AG09319 (cell line): ENCODE results near the gene DCC.

Experiments used
- DNase-seq: peaks from one replicate; pipeline ENCODE4 v3.0.0-alpha.2; 2010; ENCODE audit warnings: low read depth; ENCODE audit errors: extremely low read depth
- CTCF ChIP-seq: IDR thresholded peaks from 2 replicates; pipeline ENCODE4 v1.5.1; 2011; ENCODE audit warnings: low read depth, mild to moderate bottlenecking, inconsistent platforms, low read length, moderate library complexity

DCC gene

GRCh38 chr18:53117851-53118250, 777.9 kb downstream of the DCC start:
- TF ChIP-seq CTCF: no peak
- no peak for DNase-seq

- no peak for DNase-seq
- no peak for TF ChIP-seq CTCF
Observed at GRCh38 chr18:53126210-53126609, 786.2 kb downstream of the DCC start.

- DNase-seq: no peak
- no peak for TF ChIP-seq CTCF
Observed at GRCh38 chr18:53131001-53131400, 791.0 kb downstream of the DCC start.

- no peak for DNase-seq
- no peak for TF ChIP-seq CTCF
Observed at GRCh38 chr18:53134711-53135110, 794.7 kb downstream of the DCC start.

GRCh38 chr18:53135654-53136053, 795.7 kb downstream of the DCC start:
- no peak for DNase-seq
- TF ChIP-seq CTCF: no peak

- no peak for TF ChIP-seq CTCF
- no peak for DNase-seq
Observed at GRCh38 chr18:53139746-53140500, 799.9 kb downstream of the DCC start.

- no peak for DNase-seq
- no peak for TF ChIP-seq CTCF
Observed at GRCh38 chr18:53142005-53142404, 802.0 kb downstream of the DCC start.
